ENCODE measurements around the gene GTF2A1.

Gene GTF2A1

DNA sequence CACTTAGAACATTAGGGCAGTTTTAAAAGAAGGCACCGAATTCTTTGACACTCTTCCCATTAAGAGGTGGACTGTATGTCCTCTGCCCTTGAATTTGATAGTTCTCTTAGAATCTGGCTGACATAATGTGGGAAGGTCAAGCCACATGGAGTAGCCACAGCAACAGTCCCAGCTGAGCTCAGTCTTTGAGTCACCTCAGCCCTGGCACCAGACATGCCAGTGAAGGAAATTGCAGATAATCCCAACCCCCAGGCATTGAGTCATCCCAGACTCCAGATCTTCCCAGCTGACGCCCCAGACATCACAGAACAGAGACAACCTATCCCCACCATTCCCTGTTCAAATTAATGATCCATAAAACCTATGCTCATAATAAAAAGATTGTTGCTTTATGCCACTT lies 83.4 kb downstream of the GTF2A1 start:
- no peak for DNase-seq (ENCODE audit: low read depth, low spot score)

DNA sequence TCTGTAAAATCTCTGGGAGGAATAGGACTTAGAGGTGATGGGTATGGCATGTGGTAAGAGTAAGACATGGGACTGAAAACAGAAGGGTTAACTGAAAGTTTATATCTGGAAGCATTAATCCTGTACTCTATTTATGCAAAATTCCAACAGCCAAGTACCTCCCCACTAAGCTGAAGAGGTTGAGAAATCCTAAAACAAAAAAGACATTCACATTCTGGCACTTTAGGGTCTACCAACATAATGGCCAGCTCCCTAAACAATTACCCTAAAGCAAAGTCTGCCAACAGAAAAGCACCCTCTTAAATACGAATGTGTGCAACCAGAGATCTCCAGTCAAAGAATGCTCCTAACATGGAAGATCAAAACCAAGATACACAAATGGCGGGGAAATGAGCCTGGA lies 87.4 kb downstream of the GTF2A1 start:
- no peak for DNase-seq (ENCODE audit: low read depth, low spot score)

DNA sequence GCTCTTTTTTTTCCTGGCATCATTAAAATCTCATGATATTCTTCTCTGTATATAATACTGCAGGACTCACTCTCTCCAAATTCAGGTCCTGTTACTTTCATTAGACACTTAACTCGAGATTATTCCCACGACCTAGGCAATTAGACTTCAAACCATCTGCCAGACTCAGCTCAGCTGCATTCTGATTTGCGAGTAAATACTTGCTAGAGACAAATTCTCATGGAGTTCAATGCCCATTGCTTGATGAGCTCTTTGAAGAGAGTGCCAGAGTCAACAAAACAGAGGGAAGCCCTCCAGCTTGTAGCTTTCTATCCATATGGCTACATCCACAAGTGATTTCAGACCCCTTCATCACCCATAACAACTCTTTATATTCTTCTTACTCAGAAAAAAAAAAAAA lies 88.3 kb downstream of the GTF2A1 start:
- DNase-seq (ENCODE audit: low read depth, low spot score): no peak

DNA sequence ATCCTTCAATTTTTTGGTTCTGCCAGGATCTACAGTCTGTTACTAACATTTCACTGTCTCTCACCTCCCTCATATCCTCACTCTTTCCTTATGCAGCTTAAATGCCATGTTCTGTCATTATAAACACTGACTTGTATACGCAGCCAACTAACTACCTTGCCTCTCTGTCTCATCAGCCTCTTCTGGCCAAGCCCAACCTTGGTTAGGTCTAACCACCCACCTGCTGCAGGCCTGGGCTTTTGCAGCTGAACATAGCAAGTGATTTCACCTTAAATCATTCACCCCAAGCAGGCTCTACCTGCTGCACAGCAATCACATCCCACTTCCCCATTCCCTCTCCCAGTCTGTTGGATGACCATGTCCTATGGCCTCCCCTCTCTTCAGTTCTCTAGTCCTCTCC lies 91.5 kb downstream of the GTF2A1 start:
- no peak for DNase-seq (ENCODE audit: low read depth, low spot score)

DNA sequence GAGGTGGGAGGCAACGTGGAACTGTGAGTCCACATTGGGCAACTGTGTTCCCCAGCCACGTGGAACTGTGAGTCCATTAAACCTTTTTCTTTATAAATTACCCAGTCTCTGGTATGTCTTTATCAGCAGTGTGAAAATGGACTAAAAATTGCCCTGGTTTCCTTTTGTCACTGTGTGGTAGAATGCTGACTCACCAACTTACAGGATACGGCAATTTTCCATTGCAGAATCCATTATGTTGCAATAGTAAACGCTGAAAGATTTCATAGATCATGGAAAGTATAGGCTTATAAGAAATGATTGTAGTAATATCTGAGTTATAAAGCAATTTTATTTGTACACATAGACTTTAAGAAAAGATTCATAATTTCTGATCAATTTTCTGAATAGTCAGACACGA lies 93.0 kb downstream of the GTF2A1 start:
- no peak for DNase-seq (ENCODE audit: low read depth, low spot score)

DNA sequence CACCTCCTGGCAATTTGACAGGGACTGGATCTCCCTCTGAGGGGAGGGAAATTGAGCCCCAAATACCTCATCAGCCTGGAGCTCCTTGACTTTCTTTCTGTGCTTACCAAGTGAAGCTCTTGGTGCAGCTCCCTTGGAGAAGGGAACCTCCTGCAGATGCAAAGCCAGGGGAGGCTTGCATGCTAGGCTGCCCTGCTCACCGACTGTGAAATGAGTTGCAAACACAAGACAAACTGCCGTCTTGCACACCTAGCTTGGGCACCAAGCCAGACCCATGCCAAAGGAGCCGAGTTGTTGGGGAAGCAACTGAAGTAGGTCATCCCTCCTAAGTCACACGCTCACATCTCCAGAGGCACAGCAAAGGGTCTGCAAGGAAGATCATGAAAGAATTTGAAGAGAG lies 95.2 kb downstream of the GTF2A1 start:
- DNase-seq (ENCODE audit: low read depth, low spot score): no peak

All from iPS DF 19.7 (cell line).